ENCODE results near the gene AFDN.

DNA sequence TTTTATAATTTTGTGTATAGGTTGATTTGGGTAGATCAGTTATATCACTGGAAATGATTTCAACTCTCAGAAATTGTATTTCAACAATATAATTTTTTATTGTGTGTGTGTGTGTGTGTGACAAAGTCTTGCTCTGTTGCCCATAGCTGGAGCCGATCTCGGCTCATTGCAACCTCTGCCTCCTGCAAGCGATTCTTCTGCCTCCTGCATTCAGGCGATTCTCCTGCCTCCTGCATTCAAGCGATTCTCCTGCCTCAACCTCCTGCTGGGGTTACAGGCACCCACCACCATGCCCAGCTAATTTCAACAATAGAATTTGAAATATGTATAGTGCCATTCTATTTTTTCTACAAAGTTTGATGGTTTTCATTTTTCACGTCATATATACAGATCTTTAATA is 24.1 kb downstream of the AFDN start:
- TF ChIP-seq, protein P1, sequence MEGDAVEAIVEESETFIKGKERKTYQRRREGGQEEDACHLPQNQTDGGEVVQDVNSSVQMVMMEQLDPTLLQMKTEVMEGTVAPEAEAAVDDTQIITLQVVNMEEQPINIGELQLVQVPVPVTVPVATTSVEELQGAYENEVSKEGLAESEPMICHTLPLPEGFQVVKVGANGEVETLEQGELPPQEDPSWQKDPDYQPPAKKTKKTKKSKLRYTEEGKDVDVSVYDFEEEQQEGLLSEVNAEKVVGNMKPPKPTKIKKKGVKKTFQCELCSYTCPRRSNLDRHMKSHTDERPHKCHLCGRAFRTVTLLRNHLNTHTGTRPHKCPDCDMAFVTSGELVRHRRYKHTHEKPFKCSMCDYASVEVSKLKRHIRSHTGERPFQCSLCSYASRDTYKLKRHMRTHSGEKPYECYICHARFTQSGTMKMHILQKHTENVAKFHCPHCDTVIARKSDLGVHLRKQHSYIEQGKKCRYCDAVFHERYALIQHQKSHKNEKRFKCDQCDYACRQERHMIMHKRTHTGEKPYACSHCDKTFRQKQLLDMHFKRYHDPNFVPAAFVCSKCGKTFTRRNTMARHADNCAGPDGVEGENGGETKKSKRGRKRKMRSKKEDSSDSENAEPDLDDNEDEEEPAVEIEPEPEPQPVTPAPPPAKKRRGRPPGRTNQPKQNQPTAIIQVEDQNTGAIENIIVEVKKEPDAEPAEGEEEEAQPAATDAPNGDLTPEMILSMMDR (IDR thresholded peaks at IDR 0.05; ENCODE audit: insufficient read depth, low read length, poor library complexity, severe bottlenecking) = no peak
- TF ChIP-seq EZH2phosphoT487 (conservative IDR thresholded peaks at IDR 0.05; ENCODE audit: low read length) = no peak

Measured in SU-DHL-6 (cell line).